ENCODE measurements around the gene GRIN2C. TPM values are rescaled to one million over a fixed set of nuclear protein-coding genes. Genes with fewer than 3 reads are reported as not detected.

The GRIN2C gene
- total RNA-seq, 2 experiments from 2014 or later = not detected

DNA sequence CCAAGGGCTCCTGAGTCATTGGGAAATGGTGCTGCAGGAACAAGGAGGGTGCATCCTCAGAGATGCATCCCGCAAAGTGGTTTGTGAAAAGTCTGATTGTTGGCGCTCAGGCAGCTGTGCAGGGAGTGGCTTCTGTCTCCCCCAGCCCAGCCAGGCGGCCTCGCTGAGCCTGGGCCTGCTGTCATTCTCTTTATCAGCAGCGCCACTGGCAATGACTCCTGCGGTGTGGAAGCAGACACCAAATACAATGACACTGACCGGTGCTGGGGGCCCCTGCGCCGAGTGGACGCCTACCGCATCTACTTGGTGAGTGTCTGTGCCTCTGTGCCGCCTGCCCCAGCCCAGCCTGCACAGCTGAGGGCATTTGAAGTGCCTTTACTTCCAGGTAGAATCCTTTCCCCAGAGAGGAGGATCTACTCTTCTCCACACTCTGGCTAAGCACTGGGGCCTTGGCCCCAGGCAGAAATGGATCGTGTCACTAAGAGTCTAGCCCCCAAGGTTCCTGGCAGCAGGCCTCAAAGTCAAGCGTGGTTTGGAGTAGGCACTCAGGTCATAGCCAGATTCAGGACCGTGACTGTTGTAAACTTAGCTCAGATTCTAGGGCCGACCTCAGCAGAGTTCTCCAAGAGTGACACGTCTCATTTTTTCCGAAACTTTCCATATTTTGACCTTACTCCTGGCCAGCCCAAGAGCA is 64.2 kb downstream of the GRIN2C start:
- POLR2A ChIA-PET = interaction anchor here (0.5 kb wide), 1 partner anchor 60 kb away, joined by 3 read pairs; no protein-coding TSS in a partner anchor
- CTCF ChIA-PET = interaction anchor here (7.9 kb wide), 1 partner anchor 65 kb away, joined by 247 read pairs; the partner anchor contains the start of gene GRIN2C
- DNase-seq (no peak), ATAC-seq (no peak)
- Mint-ChIP-seq H3K4me3 (no peak overlapping the region), H3K36me3 (ENCODE audit: low read depth) (peaks cover 21% of the 10 kb centered on the region), H3K27me3 (no peaks in the 10 kb centered on the region), H3K27ac (no peak overlapping the region), H3K4me1 (ENCODE audit: low read depth) (peaks cover 11% of the 10 kb centered on the region), H3K9me3 (no peaks in the 10 kb centered on the region)
- TF ChIP-seq, protein P1, sequence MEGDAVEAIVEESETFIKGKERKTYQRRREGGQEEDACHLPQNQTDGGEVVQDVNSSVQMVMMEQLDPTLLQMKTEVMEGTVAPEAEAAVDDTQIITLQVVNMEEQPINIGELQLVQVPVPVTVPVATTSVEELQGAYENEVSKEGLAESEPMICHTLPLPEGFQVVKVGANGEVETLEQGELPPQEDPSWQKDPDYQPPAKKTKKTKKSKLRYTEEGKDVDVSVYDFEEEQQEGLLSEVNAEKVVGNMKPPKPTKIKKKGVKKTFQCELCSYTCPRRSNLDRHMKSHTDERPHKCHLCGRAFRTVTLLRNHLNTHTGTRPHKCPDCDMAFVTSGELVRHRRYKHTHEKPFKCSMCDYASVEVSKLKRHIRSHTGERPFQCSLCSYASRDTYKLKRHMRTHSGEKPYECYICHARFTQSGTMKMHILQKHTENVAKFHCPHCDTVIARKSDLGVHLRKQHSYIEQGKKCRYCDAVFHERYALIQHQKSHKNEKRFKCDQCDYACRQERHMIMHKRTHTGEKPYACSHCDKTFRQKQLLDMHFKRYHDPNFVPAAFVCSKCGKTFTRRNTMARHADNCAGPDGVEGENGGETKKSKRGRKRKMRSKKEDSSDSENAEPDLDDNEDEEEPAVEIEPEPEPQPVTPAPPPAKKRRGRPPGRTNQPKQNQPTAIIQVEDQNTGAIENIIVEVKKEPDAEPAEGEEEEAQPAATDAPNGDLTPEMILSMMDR (IDR thresholded peaks at IDR 0.05) = no peak
- intact Hi-C loops (cut with micrococcal nuclease) = no loop called here

DNA sequence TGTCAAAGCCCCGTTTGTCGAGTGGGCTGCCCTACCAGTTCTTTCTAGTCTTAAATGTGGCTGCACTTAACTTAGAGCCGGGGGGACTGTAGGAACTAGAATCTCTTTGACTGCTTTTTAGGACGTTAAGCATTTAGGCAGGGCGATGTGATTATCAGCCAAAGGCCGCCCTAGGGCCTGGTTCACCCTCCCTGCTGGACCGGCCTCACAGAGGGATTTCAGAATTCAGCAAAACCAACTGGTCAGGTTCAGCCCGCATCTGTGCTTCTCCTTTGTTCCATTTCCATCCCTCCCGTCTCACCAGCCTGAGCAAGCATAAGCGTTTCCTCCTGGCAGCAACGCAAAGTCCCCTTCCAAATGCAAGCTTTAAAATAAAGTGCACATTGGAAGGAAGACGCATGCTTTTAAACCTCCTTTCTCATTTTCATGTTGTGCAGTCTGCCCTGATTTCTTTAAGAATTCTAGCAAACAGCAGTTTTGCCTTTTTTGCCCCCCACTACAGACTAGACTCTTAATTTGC is 67.0 kb downstream of the GRIN2C start:
- no peak overlapping the region for H3K27ac Mint-ChIP-seq
- no peak for DNase-seq
- H3K36me3 Mint-ChIP-seq (ENCODE audit: low read depth) = peaks cover 28% of the 10 kb centered on the region
- ChIA-PET CTCF (interaction anchor here (0.8 to 7.9 kb wide), 17 partner anchors 13 to 220 kb away, joined by 3 to 247 read pairs (median 14); partner anchors contain the start of genes GRIN2C and MRPL58), POLR2A (interaction anchor here (1.1 kb wide), 1 partner anchor 43 kb away, joined by 3 read pairs; no protein-coding TSS in a partner anchor)
- H3K4me1 Mint-ChIP-seq (ENCODE audit: low read depth) = peaks cover 19% of the 10 kb centered on the region
- TF ChIP-seq, protein P1 (IDR thresholded peaks at IDR 0.05) = no peak
- ATAC-seq = no peak
- H3K4me3 Mint-ChIP-seq = no peak overlapping the region
- intact Hi-C loops (cut with micrococcal nuclease) = no loop called here
- no peaks in the 10 kb centered on the region for H3K9me3 Mint-ChIP-seq
- H3K27me3 Mint-ChIP-seq = no peaks in the 10 kb centered on the region

Other genes starting within 250 kb of the GRIN2C start
- gene CD300E, start 236.1 kb downstream of the GRIN2C start, total RNA-seq = not detected
- gene CD300LF, start 147.0 kb downstream of the GRIN2C start, total RNA-seq = not detected
- 1 to 10 TPM; 6.6 to 6.7 TPM for gene RAB37, start 122.6 kb downstream of the GRIN2C start, total RNA-seq
- 100 to 1,000 TPM; 143 to 150 TPM for gene NHERF1, start 111.3 kb downstream of the GRIN2C start, total RNA-seq
- 10 to 100 TPM; 35.5 to 42.4 TPM for gene NAT9, start 83.5 kb downstream of the GRIN2C start, total RNA-seq
- gene FDXR, start 13.1 kb upstream of the GRIN2C start, total RNA-seq = 10 to 100 TPM; 20.0 to 24.3 TPM
- not detected for gene FADS6, start 33.7 kb upstream of the GRIN2C start, total RNA-seq
- not detected for gene USH1G, start 63.4 kb upstream of the GRIN2C start, total RNA-seq
- gene OTOP2, start 64.4 kb upstream of the GRIN2C start, total RNA-seq = not detected
- not detected for gene OTOP3, start 76.0 kb upstream of the GRIN2C start, total RNA-seq
- gene HID1, start 112.9 kb upstream of the GRIN2C start, total RNA-seq = 1 to 10 TPM; 1.4 to 1.7 TPM
- under 1 TPM; 0.59 to 0.94 TPM for gene CDR2L, start 127.7 kb upstream of the GRIN2C start, total RNA-seq
- 10 to 100 TPM; 53.6 to 62.4 TPM for gene MRPL58, start 152.8 kb upstream of the GRIN2C start, total RNA-seq
- 100 to 1,000 TPM; 177 to 183 TPM for gene ATP5PD, start 187.1 kb upstream of the GRIN2C start, total RNA-seq
- 10 to 100 TPM; 10.5 to 11.4 TPM for gene KCTD2, start 187.3 kb upstream of the GRIN2C start, total RNA-seq
- 1 to 10 TPM; 2.0 to 2.8 TPM for gene SLC16A5, start 228.1 kb upstream of the GRIN2C start, total RNA-seq

Data from activated CD8-positive, alpha-beta T cell treated with anti-CD3 and anti-CD28 coated beads for 36 hours (primary cell).